ENCODE data around the gene IKZF4.
"Not testable (repeated sequence)": the region's sequence is repeated elsewhere in the genome, so short reads cannot be mapped to it uniquely, and the experiment has no call there.

Gene IKZF4

GRCh38 chr12:55991110-55991509, 29.7 kb upstream of the IKZF4 start:
- no peak for FAIRE-seq
- no peak for DNase-seq (ENCODE audit: insufficient read length, low spot score)
- TF ChIP-seq POLR2A (IDR thresholded peaks at IDR 0.05; ENCODE audit: low read depth, low read length), result no peak

- DNase-seq (ENCODE audit: insufficient read length, low spot score), result no peak
- TF ChIP-seq POLR2A (IDR thresholded peaks at IDR 0.05; ENCODE audit: low read depth, low read length), result no peak
- no peak for FAIRE-seq
These were observed 27.5 kb upstream of the IKZF4 start for GRCh38 chr12:55993230-55993853.

- no peak for FAIRE-seq
- no peak for DNase-seq (ENCODE audit: insufficient read length, low spot score)
- no peak for TF ChIP-seq POLR2A (IDR thresholded peaks at IDR 0.05; ENCODE audit: low read depth, low read length)
These were observed 25.5 kb upstream of the IKZF4 start for GRCh38 chr12:55995366-55995765.

GRCh38 chr12:55996201-55996714, 24.6 kb upstream of the IKZF4 start:
- FAIRE-seq (no peak), DNase-seq (ENCODE audit: insufficient read length, low spot score) (peak; percentile 27)
- no peak for TF ChIP-seq POLR2A (IDR thresholded peaks at IDR 0.05; ENCODE audit: low read depth, low read length)

DNA sequence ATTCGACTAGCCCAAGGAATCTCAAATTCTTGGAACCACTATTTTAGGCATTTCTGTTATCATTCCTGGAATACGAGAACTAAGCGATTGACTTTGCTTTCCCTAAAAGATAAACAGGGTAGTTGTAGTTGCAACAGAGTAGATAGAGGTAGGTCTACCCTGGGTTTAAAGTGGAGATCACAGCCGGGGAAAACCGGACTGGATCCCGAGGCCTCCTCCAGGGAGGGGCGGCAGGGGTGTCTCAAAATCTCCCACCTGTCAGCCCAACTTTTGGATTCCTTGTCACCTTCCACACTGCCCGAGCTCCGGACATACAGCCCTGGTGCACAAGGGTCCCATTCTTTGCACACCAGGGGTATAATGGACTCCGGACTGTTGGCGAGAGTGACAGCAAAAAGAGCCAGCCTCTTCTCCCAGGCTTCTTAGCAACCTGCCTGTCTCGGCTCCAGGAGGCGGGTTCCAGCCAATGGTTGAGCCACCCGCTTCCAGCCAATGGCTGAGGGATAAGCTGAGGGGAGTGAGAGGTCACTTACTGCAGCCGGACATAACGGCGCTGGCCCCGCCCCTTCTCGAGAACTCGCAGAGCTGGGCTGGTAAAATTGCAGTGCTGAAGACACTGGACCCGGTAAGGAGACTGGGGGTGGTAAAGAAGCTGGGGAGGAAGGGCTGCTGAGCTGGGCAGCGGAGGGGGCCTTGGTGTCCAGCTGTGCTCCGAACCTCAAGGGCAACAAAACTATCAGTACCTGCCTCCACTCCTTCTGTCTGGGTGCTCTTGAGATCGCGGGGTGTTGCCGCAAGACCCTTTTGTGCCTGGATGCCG, 23.9 kb upstream of the IKZF4 start, which contains the start of gene SUOX:
TSS of gene SUOX (plus strand) at position 562 of the 820 bp plus-strand sequence. CDS start 4,946 bp downstream, outside the sequence.
- peak; percentile 23; the same call in 1 of the 2 replicates for TF ChIP-seq POLR2A (IDR thresholded peaks at IDR 0.05; ENCODE audit: low read depth, low read length)
- DNase-seq (ENCODE audit: insufficient read length, low spot score) (peak; percentile 98), FAIRE-seq (peak; percentile 84)

DNA sequence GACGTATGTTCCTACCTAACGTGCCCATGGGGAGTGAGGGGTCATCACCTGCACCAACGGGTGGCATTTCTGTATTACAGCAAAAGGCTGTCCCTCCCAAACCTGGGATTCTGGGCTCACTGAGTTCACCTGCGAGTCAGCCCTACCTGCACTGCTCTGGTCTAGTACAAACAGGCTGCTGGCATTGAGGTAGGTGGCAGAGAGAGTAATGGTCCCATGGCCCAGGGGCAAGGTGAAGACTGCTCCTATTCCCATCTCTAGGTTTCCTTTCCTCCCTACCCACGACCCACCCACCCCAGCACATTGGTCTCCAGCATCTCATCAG, 23.3 kb upstream of the IKZF4 start:
- no peak for DNase-seq (ENCODE audit: insufficient read length, low spot score)
- no peak for TF ChIP-seq POLR2A (IDR thresholded peaks at IDR 0.05; ENCODE audit: low read depth, low read length)
- no peak for FAIRE-seq

GRCh38 chr12:55999522-55999921, 21.3 kb upstream of the IKZF4 start:
- FAIRE-seq; DNase-seq (ENCODE audit: insufficient read length, low spot score): not testable (repeated sequence)

DNA sequence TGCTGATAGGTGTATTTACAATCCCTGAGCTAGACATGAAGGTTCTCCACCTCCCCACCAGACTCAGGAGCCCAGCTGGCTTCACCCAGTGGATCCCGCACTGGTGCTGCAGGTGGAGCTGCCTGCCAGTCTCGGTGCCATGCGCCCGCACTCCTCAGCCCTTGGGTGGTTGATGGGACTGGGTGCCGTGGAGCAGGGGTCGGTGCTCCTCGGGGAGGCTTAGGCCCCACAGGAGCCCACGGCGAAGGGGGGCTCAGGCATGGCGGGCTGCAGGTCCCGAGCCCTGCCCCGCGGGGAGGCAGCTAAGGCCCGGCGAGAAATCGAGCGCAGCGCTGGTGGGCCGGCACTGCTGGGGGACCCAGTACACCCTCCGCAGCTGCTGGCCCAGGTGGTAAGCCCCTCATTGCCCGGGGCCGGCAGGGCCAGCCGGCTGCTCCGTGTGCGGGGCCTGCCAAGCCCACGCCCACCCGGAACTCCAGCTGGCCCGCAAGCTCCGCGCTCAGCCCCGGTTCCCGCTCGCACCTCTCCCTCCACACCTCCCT, 20.8 kb upstream of the IKZF4 start:
- DNase-seq (ENCODE audit: insufficient read length, low spot score); FAIRE-seq: not testable (repeated sequence)

GRCh38 chr12:56001487-56002100, 19.2 kb upstream of the IKZF4 start:
- no peak for DNase-seq (ENCODE audit: insufficient read length, low spot score)
- no peak for TF ChIP-seq POLR2A (IDR thresholded peaks at IDR 0.05; ENCODE audit: low read depth, low read length)
- FAIRE-seq, result no peak

GRCh38 chr12:56003376-56003775, 17.5 kb upstream of the IKZF4 start:
- not testable (repeated sequence) for FAIRE-seq

GRCh38 chr12:56004211-56004610, 16.6 kb upstream of the IKZF4 start:
- FAIRE-seq (no peak), DNase-seq (ENCODE audit: insufficient read length, low spot score) (no peak)
- TF ChIP-seq POLR2A (IDR thresholded peaks at IDR 0.05; ENCODE audit: low read depth, low read length), result no peak

More at GRCh38 chr12:56003376-56003775, 17.5 kb upstream of the IKZF4 start:
- DNase-seq (ENCODE audit: insufficient read length, low spot score), result not testable (repeated sequence)

- TF ChIP-seq POLR2A (IDR thresholded peaks at IDR 0.05; ENCODE audit: low read depth, low read length), result no peak
- peak; percentile 45 for DNase-seq (ENCODE audit: insufficient read length, low spot score)
- no peak for FAIRE-seq
These were observed 13.0 kb upstream of the IKZF4 start for GRCh38 chr12:56007564-56008559.

- no peak for FAIRE-seq
- no peak for TF ChIP-seq POLR2A (IDR thresholded peaks at IDR 0.05; ENCODE audit: low read depth, low read length)
- no peak for DNase-seq (ENCODE audit: insufficient read length, low spot score)
These were observed 10.7 kb upstream of the IKZF4 start for GRCh38 chr12:56010111-56010570.
